ENCODE results near the gene TPT1. TPM values are rescaled to one million over a fixed set of nuclear protein-coding genes. Genes with fewer than 3 reads are reported as not detected.

The TPT1 gene
- total and polyA plus RNA-seq, 9 of the 15 experiments (the other 6 are each of a cell fraction or from before 2014, with no cell fraction given): 602 to 2,508 (median 1,784) TPM

GRCh38 chr13:45369116-45369515 lies 28.1 kb upstream of the TPT1 start:
- H3K9me1 ChIP-seq (ENCODE audit: control insufficient read depth, insufficient read depth, low read length): no peaks in the 10 kb centered on the region
- intact Hi-C loops (cut with micrococcal nuclease): no loop called here
- H3K79me2 ChIP-seq (ENCODE audit: control insufficient read depth, insufficient read depth, low read length): no peaks in the 10 kb centered on the region
- no peaks in the 10 kb centered on the region for H3K9me3 ChIP-seq (replicated peaks; ENCODE audit: control insufficient read depth, insufficient read depth, low read depth, low read length)
- H3K36me3 ChIP-seq (ENCODE audit: control insufficient read depth, insufficient read depth, low read length): no peaks in the 10 kb centered on the region
- no peak overlapping the region for H2AFZ ChIP-seq (ENCODE audit: low read depth, low read length)
- H4K20me1 ChIP-seq (replicated peaks; ENCODE audit: control insufficient read depth, insufficient read depth, low read length): no peaks in the 10 kb centered on the region
- in situ Hi-C loops (cut with MboI): loop anchor here (25.0 kb wide), 1 partner anchor 343 kb away; the partner anchor contains the start of gene CBY2
- POLR2A ChIA-PET: no interaction called here
- H3K4me3 ChIP-seq: no peak overlapping the region
- no peak overlapping the region for H3K4me2 ChIP-seq (ENCODE audit: insufficient read depth, low read length)
- no peak overlapping the region for H3K27ac ChIP-seq (ENCODE audit: extremely low read depth, low read depth, low read length)
- CTCF ChIA-PET (ENCODE audit: low intra/inter-chr PET ratio): no interaction called here
- no TSS peak for BruUV-seq (replicated peaks)
- ATAC-seq (no peak), DNase-seq (ENCODE audit: extremely low read depth in 1 of 4, low spot score in 3 of 4) (no peak), FAIRE-seq (no peak)
- peaks cover 9 to 17% of the 10 kb centered on the region in 2 experiments; a peak in 4 of 5 replicates for H3K4me1 ChIP-seq (replicated peaks in 1 of 2; ENCODE audit: control insufficient read depth in 2 of 2, insufficient read depth in 2 of 2, low read length in 2 of 2)
- no peaks in the 10 kb centered on the region for H3K27me3 ChIP-seq (ENCODE audit: control insufficient read depth in 2 of 2, insufficient read depth in 2 of 2, low read length in 2 of 2)
- H3K9ac ChIP-seq (ENCODE audit: insufficient read depth in 1 of 2, low read depth in 2 of 2, low read length in 2 of 2): no peak overlapping the region
- 82% methylated on average over 4 of the region's 4 CpGs for WGBS (ENCODE audit: insufficient coverage, low coverage, missing lambda C conversion rate)
- TF ChIP-seq ZNF146 (CRISPR knock-in tag; IDR thresholded peaks at IDR 0.05; ENCODE audit: unreplicated experiment) (no peak), PHF21A (IDR thresholded peaks at IDR 0.05; ENCODE audit: borderline replicate concordance, low read depth) (no peak), FOXK1 (CRISPR knock-in tag; IDR thresholded peaks at IDR 0.05; ENCODE audit: borderline replicate concordance) (no peak), NCOR1 (IDR thresholded peaks at IDR 0.05) (no peak), ZEB2 (IDR thresholded peaks at IDR 0.05) (no peak), CREB3L1 (IDR thresholded peaks at IDR 0.05; ENCODE audit: borderline replicate concordance, low read depth) (no peak), BRF1 (IDR thresholded peaks at IDR 0.05; ENCODE audit: borderline replicate concordance, extremely low read depth, insufficient read length) (no peak), TRIM25 (IDR thresholded peaks at IDR 0.05; ENCODE audit: borderline replicate concordance) (no peak), ZNF518B (CRISPR knock-in tag; IDR thresholded peaks at IDR 0.05) (no peak), GTF2F1 (IDR thresholded peaks at IDR 0.05; ENCODE audit: low read depth, low read length) (no peak), NFATC3 (IDR thresholded peaks at IDR 0.05) (no peak), ZNF282 (CRISPR knock-in tag; IDR thresholded peaks at IDR 0.05) (no peak), HINFP (tag; conservative IDR thresholded peaks at IDR 0.05; ENCODE audit: low read depth) (no peak), MEIS2 (IDR thresholded peaks at IDR 0.05; ENCODE audit: partially characterized antibody) (no peak), EWSR1 (IDR thresholded peaks at IDR 0.05; ENCODE audit: borderline replicate concordance, low read depth, partially characterized antibody) (no peak)
